Measurements from ENCODE around the gene SYT1. TPM values are rescaled to one million over a fixed set of nuclear protein-coding genes. Genes with fewer than 3 reads are reported as not detected.

SYT1 gene
- total and polyA plus RNA-seq, 2 of the 8 experiments (the other 6 are each of a cell fraction or from before 2014, with no cell fraction given) = 11.0 to 34.6 TPM

GRCh38 chr12:79434561-79434960 lies 570.0 kb downstream of the SYT1 start:
- no peak overlapping the region for H2BK120ac ChIP-seq (replicated peaks; ENCODE audit: low read depth, low read length)
- H4K20me1 ChIP-seq (replicated peaks in 1 of 2; ENCODE audit: control insufficient read depth in 1 of 2, insufficient read depth in 2 of 2, low read length in 2 of 2) = no peaks in the 10 kb centered on the region
- no peaks in the 10 kb centered on the region for H3K4me1 ChIP-seq (replicated peaks in 1 of 4; ENCODE audit: control insufficient read depth in 3 of 4, insufficient read depth in 4 of 4, low read length in 3 of 4)
- no peak overlapping the region for H2BK20ac ChIP-seq (ENCODE audit: low read length)
- H2AK5ac ChIP-seq (ENCODE audit: low read depth, low read length) = no peak overlapping the region
- no peak overlapping the region for H3K4me2 ChIP-seq (ENCODE audit: insufficient read depth in 1 of 2, low read depth in 2 of 2, low read length in 2 of 2)
- H3K79me1 ChIP-seq (ENCODE audit: low read depth, low read length) = no peaks in the 10 kb centered on the region
- FAIRE-seq (no peak), DNase-seq (ENCODE audit: low read depth in 1 of 2, low spot score in 2 of 2) (no peak)
- H3K9ac ChIP-seq (replicated peaks in 1 of 4; ENCODE audit: extremely low read depth in 1 of 4, low read depth in 3 of 4, low read length in 3 of 4) = no peak overlapping the region
- no peaks in the 10 kb centered on the region for H3K36me3 ChIP-seq (ENCODE audit: control insufficient read depth in 2 of 4, insufficient read depth in 4 of 4, low read length in 3 of 4)
- no peak overlapping the region for H3K14ac ChIP-seq (ENCODE audit: insufficient read length)
- H3K27ac ChIP-seq (ENCODE audit: low read depth, low read length) = no peak overlapping the region
- H3K79me2 ChIP-seq (ENCODE audit: control insufficient read depth in 1 of 2, insufficient read depth in 2 of 2, low read length in 2 of 2) = no peaks in the 10 kb centered on the region
- H2BK5ac ChIP-seq (ENCODE audit: low read depth, low read length) = no peak overlapping the region
- no peaks in the 10 kb centered on the region for H3K27me3 ChIP-seq (replicated peaks in 1 of 4; ENCODE audit: control insufficient read depth in 3 of 4, extremely low read depth in 1 of 4, insufficient read depth in 3 of 4, low read length in 3 of 4)
- CTCF ChIA-PET (ENCODE audit: partially characterized antibody) = interaction anchor here (1.2 to 1.3 kb wide), 2 partner anchors 8 to 9 kb away, joined by 4 to 6 read pairs; no protein-coding TSS in a partner anchor
- H3K4me3 ChIP-seq (ENCODE audit: extremely low read depth in 1 of 4, insufficient read depth in 2 of 4, low read depth in 3 of 4, low read length in 4 of 4) = no peak overlapping the region
- no peak overlapping the region for H4K8ac ChIP-seq (ENCODE audit: extremely low read depth, insufficient read depth, low read length)
- H3K4ac ChIP-seq (replicated peaks; ENCODE audit: insufficient read length, low read depth, low read length) = no peak overlapping the region
- POLR2A ChIA-PET (ENCODE audit: partially characterized antibody) = no interaction called here
- H2BK12ac ChIP-seq (ENCODE audit: low read depth, low read length) = no peak overlapping the region
- H3K23ac ChIP-seq (ENCODE audit: insufficient read length) = no peak overlapping the region
- no peak overlapping the region for H3K18ac ChIP-seq (ENCODE audit: extremely low read depth, low read length)
- H2BK15ac ChIP-seq (ENCODE audit: low read length) = no peak overlapping the region
- H2AFZ ChIP-seq (ENCODE audit: low read length) = no peak overlapping the region
- H3K56ac ChIP-seq (replicated peaks; ENCODE audit: insufficient read length, low read depth, low read length) = no peak overlapping the region
- no peak overlapping the region for H4K91ac ChIP-seq (replicated peaks; ENCODE audit: insufficient read length, low read length)
- no peaks in the 10 kb centered on the region for H3K23me2 ChIP-seq (ENCODE audit: low read depth, low read length)
- no peak overlapping the region for H4K5ac ChIP-seq (ENCODE audit: insufficient read length, low read depth, low read length)
- 93% methylated on average over 1 of the region's 1 CpG; no CpG with 5 or more reads in 1 of the 2 experiments for WGBS, 2 experiments (ENCODE audit: extremely low coverage in 1 of 2, insufficient coverage in 1 of 2, insufficient read length in 1 of 2, insufficient replicate concordance in 2 of 2, low coverage in 1 of 2, low lambda C conversion rate in 2 of 2, missing lambda C conversion rate in 1 of 2)
- TF ChIP-seq TBP (IDR thresholded peaks at IDR 0.05; ENCODE audit: low read depth, low read length) (no peak), NANOG (IDR thresholded peaks at IDR 0.05; ENCODE audit: insufficient read depth, low read depth, low read length, poor library complexity, severe bottlenecking) (no peak), GABPA (IDR thresholded peaks at IDR 0.05; ENCODE audit: borderline replicate concordance, insufficient read depth, low read length) (no peak), SRF (IDR thresholded peaks at IDR 0.05; ENCODE audit: low read depth, low read length) (no peak), GTF2F1 (IDR thresholded peaks at IDR 0.05; ENCODE audit: borderline replicate concordance, low read depth, low read length) (no peak), FOSL1 (IDR thresholded peaks at IDR 0.05; ENCODE audit: insufficient read depth, low read depth, low read length) (no peak), YY1 (IDR thresholded peaks at IDR 0.05; ENCODE audit: low read depth, low read length) (no peak), JUND (IDR thresholded peaks at IDR 0.05; ENCODE audit: low read length) (no peak), HDAC2 (IDR thresholded peaks at IDR 0.05; ENCODE audit: borderline replicate concordance in 1 of 2, low read depth in 2 of 2, low read length in 2 of 2) (no peak), CEBPB (IDR thresholded peaks at IDR 0.05; ENCODE audit: low read depth, low read length) (no peak), CHD1 (IDR thresholded peaks at IDR 0.05; ENCODE audit: low read depth, low read length) (no peak), BACH1 (IDR thresholded peaks at IDR 0.05; ENCODE audit: low read length) (no peak), SIRT6 (IDR thresholded peaks at IDR 0.05; ENCODE audit: low read length) (no peak), CBX5 (IDR thresholded peaks at IDR 0.05; ENCODE audit: low read depth, low read length) (no peak), KDM1A (IDR thresholded peaks at IDR 0.05; ENCODE audit: borderline replicate concordance, low read length) (no peak)
- no peaks in the 10 kb centered on the region for H3K9me3 ChIP-seq (ENCODE audit: insufficient read depth in 2 of 2, low read depth in 1 of 2, low read length in 1 of 2)

Measured in H1 (cell line).